OCI-LY7 (cell line): Measurements from ENCODE around the gene LILRB3. TPM values are rescaled to one million over a fixed set of nuclear protein-coding genes. Genes with fewer than 3 reads are reported as not detected.

Experiments
- BruUV-seq: library from RNA; stranded (reverse); fragments of 400-500 nt; replicated peaks from 2 replicates; lab custom pipeline; 2021; lab: Mats Ljungman, UMichigan
- CTCF ChIA-PET: fragments of 300-600 bp; sonication (Branson Sonifier 250); formaldehyde crosslinking; loops from one replicate; lab custom pipeline; 2022; ENCODE audit warnings: antibody characterized with exemption; ENCODE audit not compliant: unreplicated experiment; lab: Charles Lee
- POLR2A ChIA-PET: fragments of 300-600 bp; sonication (Branson Sonifier 250); formaldehyde crosslinking; loops from one replicate; lab custom pipeline; 2022; ENCODE audit warnings: antibody characterized with exemption; lab: Charles Lee
- DNase-seq: peaks from one replicate; pipeline ENCODE4 v3.0.0-alpha.2; 2015; ENCODE audit warnings: low spot score
- H2AFZ ChIP-seq: fragments of 200-600 bp; sonication (generic), shearing (Covaris generic); 2 replicates; pipeline ENCODE4 v1.6.1; 2014; ENCODE audit warnings: mild to moderate bottlenecking, antibody characterized with exemption, low read length, moderate library complexity
- H3K27ac ChIP-seq: fragments of 200-600 bp; sonication (generic); 2 replicates; pipeline ENCODE4 v1.5.1; 2014; ENCODE audit warnings: mixed run types, low read depth, mild to moderate bottlenecking, moderate library complexity, low read length, inconsistent platforms; ENCODE audit not compliant: poor library complexity, severe bottlenecking
- H3K36me3 ChIP-seq: fragments of 200-600 bp; sonication (generic); 2 replicates; pipeline ENCODE4 v1.6.1; 2014; ENCODE audit warnings: mild to moderate bottlenecking, antibody characterized with exemption, low read length, moderate library complexity, mixed read lengths; ENCODE audit not compliant: insufficient read depth
- H3K4me1 ChIP-seq: fragments of 200-600 bp; sonication (generic); 2 replicates; pipeline ENCODE4 v1.5.1; 2014; ENCODE audit warnings: mild to moderate bottlenecking, low read length; ENCODE audit not compliant: insufficient read depth, poor library complexity, severe bottlenecking
- H3K4me2 ChIP-seq: fragments of 200-600 bp; sonication (generic); 2 replicates; pipeline ENCODE4 v1.6.1; 2014; ENCODE audit warnings: mild to moderate bottlenecking, low read length
- H3K4me3 ChIP-seq: fragments of 200-600 bp; sonication (generic); 2 replicates; pipeline ENCODE4 v1.5.1; 2014; ENCODE audit warnings: mild to moderate bottlenecking, low read depth, low read length; ENCODE audit not compliant: poor library complexity, severe bottlenecking
- H3K79me2 ChIP-seq: fragments of 200-600 bp; sonication (generic); 2 replicates; pipeline ENCODE4 v1.6.1; 2016; ENCODE audit warnings: low read depth, mild to moderate bottlenecking, low read length, moderate library complexity, mixed read lengths; ENCODE audit not compliant: insufficient read depth
- H3K9me2 ChIP-seq: fragments of 200-600 bp; sonication (generic); 2 replicates; pipeline ENCODE4 v1.6.1; 2016; ENCODE audit warnings: mild to moderate bottlenecking, low read length, mixed read lengths; ENCODE audit not compliant: insufficient read depth
- H3K9me3 ChIP-seq: fragments of 200-600 bp; sonication (generic); 2 replicates; pipeline ENCODE4 v1.6.1; 2014; ENCODE audit warnings: mild to moderate bottlenecking, mixed run types, low read length, mixed read lengths
- H4K20me1 ChIP-seq: fragments of 200-600 bp; sonication (generic); 2 replicates; pipeline ENCODE4 v1.6.1; 2014; ENCODE audit warnings: mild to moderate bottlenecking, antibody characterized with exemption, low read length, moderate library complexity, mixed read lengths; ENCODE audit not compliant: insufficient read depth
- CTCF ChIP-seq: fragments of 200-600 bp; sonication (generic); conservative IDR thresholded peaks from 2 replicates; pipeline ENCODE4 v1.5.1; 2014; ENCODE audit warnings: mild to moderate bottlenecking, antibody characterized with exemption, low read length, moderate library complexity, mixed read lengths
- EZH2phosphoT487 ChIP-seq: fragments of 200-600 bp; sonication (generic); IDR thresholded peaks from 2 replicates; pipeline ENCODE4 v1.6.1; 2018; ENCODE audit warnings: low read depth, borderline replicate concordance, mild to moderate bottlenecking, mixed run types, antibody characterized with exemption, low read length, moderate library complexity, mixed read lengths
- intact Hi-C: fragments of 100-400 bp; cut with micrococcal nuclease; formaldehyde crosslinking; loops from one replicate; pipeline ENCODE4 v1.10.0; 2022; ENCODE audit not compliant: unreplicated experiment
- total RNA-seq, 2 experiments: library from RNA; depleted of rRNA in 1 of 2; stranded (reverse); fragments of >200 nt in 1 of 2; shearing (Covaris generic) in 1 of 2; gene quantifications; 2 replicates each; pipeline ENCODE4 v1.2.3, GENCODE V29; 2014 to 2022

Gene LILRB3
- total RNA-seq, 2 experiments from 2014 or later = not detected

- H3K4me2 ChIP-seq = peak overlapping the region; percentile 21
- no peak for DNase-seq
- H3K79me2 ChIP-seq = peaks cover 49% of the 10 kb centered on the region
- no peak overlapping the region for H3K27ac ChIP-seq
- ChIA-PET CTCF (no interaction called here), POLR2A (no interaction called here)
- no peak overlapping the region for H3K4me3 ChIP-seq
- H2AFZ ChIP-seq = no peak overlapping the region
- peaks cover 52% of the 10 kb centered on the region for H4K20me1 ChIP-seq
- H3K9me2 ChIP-seq = no peaks in the 10 kb centered on the region
- no TSS peak for BruUV-seq
- intact Hi-C loops = no loop called here
- H3K36me3 ChIP-seq = peaks cover 92% of the 10 kb centered on the region
- H3K4me1 ChIP-seq = peaks cover 60% of the 10 kb centered on the region
- no peaks in the 10 kb centered on the region for H3K9me3 ChIP-seq
- TF ChIP-seq CTCF = no peak
- TF ChIP-seq EZH2phosphoT487 = no peak
Observed at GRCh38 chr19:54206831-54207177, 16.0 kb downstream of the LILRB3 start.

- peaks cover 96% of the 10 kb centered on the region for H3K36me3 ChIP-seq
- H3K4me1 ChIP-seq = peaks cover 60% of the 10 kb centered on the region
- intact Hi-C loops = no loop called here
- H3K4me2 ChIP-seq = peak overlapping the region; percentile 92
- no peaks in the 10 kb centered on the region for H3K9me2 ChIP-seq
- POLR2A ChIA-PET = no interaction called here
- BruUV-seq = no TSS peak
- no peak overlapping the region for H3K27ac ChIP-seq
- H3K79me2 ChIP-seq = peaks cover 54% of the 10 kb centered on the region
- no peak overlapping the region for H2AFZ ChIP-seq
- H4K20me1 ChIP-seq = peaks cover 58% of the 10 kb centered on the region
- H3K9me3 ChIP-seq = no peaks in the 10 kb centered on the region
- no peak overlapping the region for H3K4me3 ChIP-seq
- no peak for DNase-seq
- TF ChIP-seq CTCF = no peak
- no peak for TF ChIP-seq EZH2phosphoT487
- CTCF ChIA-PET = no interaction called here
Observed at GRCh38 chr19:54206030-54206830, 16.6 kb downstream of the LILRB3 start.

GRCh38 chr19:54204767-54205468 is 17.9 kb downstream of the LILRB3 start:
- Histone ChIP-seq H3K4me3 (peak overlapping the region; percentile 84), H4K20me1 (peaks cover 60% of the 10 kb centered on the region), H3K79me2 (peaks cover 67% of the 10 kb centered on the region), H3K4me1 (peaks cover 63% of the 10 kb centered on the region), H2AFZ (no peak overlapping the region), H3K9me3 (no peaks in the 10 kb centered on the region), H3K9me2 (no peaks in the 10 kb centered on the region), H3K36me3 (peaks cover 92% of the 10 kb centered on the region), H3K27ac (peak overlapping the region; percentile 3), H3K4me2 (peak overlapping the region; percentile 92)
- DNase-seq = no peak
- no peak for TF ChIP-seq CTCF
- no peak for TF ChIP-seq EZH2phosphoT487
- intact Hi-C loops = no loop called here
- ChIA-PET POLR2A (interaction anchor here (0.6 kb wide), 1 partner anchor 62 kb away, joined by 3 read pairs; no protein-coding TSS in a partner anchor), CTCF (no interaction called here)
- no TSS peak for BruUV-seq
